Transverse colon (tissue), 4 donors: ENCODE data around the gene MIEF1. TPM values are rescaled to one million over a fixed set of nuclear protein-coding genes. Genes with fewer than 3 reads are reported as not detected.

Experiments
- DNase-seq: peaks from one replicate; pipeline ENCODE4 v3.0.0-alpha.2; 2019
- H3K27ac ChIP-seq, 4 donors: fragments of 200-600 bp; sonication (generic); 2 replicates each; pipeline ENCODE4 v1.5.1; 2016 to 2018; ENCODE audit warnings: inconsistent platforms in 4 of 4
- H3K27me3 ChIP-seq: fragments of 200-600 bp; sonication (generic); 2 replicates; pipeline ENCODE4 v1.5.1; 2017; ENCODE audit warnings: inconsistent platforms
- H3K36me3 ChIP-seq, 4 donors: fragments of 200-600 bp; sonication (generic); 2 replicates each; pipeline ENCODE4 v1.5.1; 2017 to 2019; ENCODE audit warnings: inconsistent platforms in 4 of 4
- H3K4me1 ChIP-seq, 4 donors: fragments of 200-600 bp; sonication (generic); 2 replicates each; pipeline ENCODE4 v1.5.1; 2017 to 2020; ENCODE audit warnings: inconsistent platforms in 4 of 4
- H3K4me3 ChIP-seq, 4 donors: fragments of 200-600 bp; sonication (generic); 1 replicate in 1 of 4; 2 replicates in 3 of 4; pipeline versions ENCODE4 v1.5.1 to v1.6.1; 2017 to 2019; ENCODE audit warnings: inconsistent platforms in 4 of 4
- H3K9me3 ChIP-seq, 2 donors: fragments of 200-600 bp; sonication (generic); 2 replicates each; pipeline ENCODE4 v1.5.1; 2017 to 2019; ENCODE audit warnings: inconsistent platforms in 2 of 2
- EP300 ChIP-seq: sonication (generic); formaldehyde crosslinking; IDR thresholded peaks from one replicate; pipeline ENCODE4 v1.6.1; 2017; ENCODE audit warnings: antibody characterized with exemption, low read depth
- POLR2A ChIP-seq: fragments of 450-650 bp; IDR thresholded peaks from one replicate; pipeline ENCODE4 v1.6.1; 2016; ENCODE audit warnings: antibody characterized with exemption, mild to moderate bottlenecking, moderate library complexity
- POLR2AphosphoS5 ChIP-seq, 3 donors: sonication (generic); formaldehyde crosslinking; IDR thresholded peaks; one replicate each; pipeline ENCODE4 v1.6.1; 2016; ENCODE audit warnings: antibody characterized with exemption in 3 of 3
- WGBS, 2 donors: methylation state at CpG; one replicate each; pipeline ENCODE4 v1.1.5; 2018; ENCODE audit warnings: low coverage in 1 of 2; 5-methylcytosine and 5-hydroxymethylcytosine counted together
- in situ Hi-C, 4 donors: fragments of 200-750 bp; cut with MboI; loops; one replicate each; pipeline versions ENCODE4 v1.15.0 to v1.15.1; 2017; ENCODE audit warnings: low sequenced_read_pairs in 3 of 4, low pct_ligation_motif_present in 1 of 4, low pct_unique_long_range_greater_than_20kb in 1 of 4
- intact Hi-C: fragments of 100-400 bp; cut with DNase I; formaldehyde crosslinking; loops from one replicate; pipeline ENCODE4 v1.15.1; 2023; ENCODE audit warnings: low total_unique reads
- total RNA-seq, 4 donors: library from RNA; depleted of rRNA; stranded (reverse); fragments of >200 nt; gene quantifications; one replicate each; pipeline ENCODE4 v1.1.0, GENCODE V29; 2016
- TF ChIP-seq, protein P1 (sequence below), 5 experiments: fragments of 200-600 bp in 3 of 5; fragments of 450-650 bp in 2 of 5; sonication (generic) in 3 of 5; IDR thresholded peaks; 1 replicate in 2 of 5; 2 replicates in 3 of 5; pipeline ENCODE4 v1.5.1; 2016 to 2017; ENCODE audit warnings: antibody characterized with exemption in 5 of 5, inconsistent platforms in 3 of 5, mild to moderate bottlenecking in 2 of 5, moderate library complexity in 1 of 5

The MIEF1 gene
- total RNA-seq, 4 donors from 2014 or later = 11.5 to 31.0 (median 25.6) TPM

DNA sequence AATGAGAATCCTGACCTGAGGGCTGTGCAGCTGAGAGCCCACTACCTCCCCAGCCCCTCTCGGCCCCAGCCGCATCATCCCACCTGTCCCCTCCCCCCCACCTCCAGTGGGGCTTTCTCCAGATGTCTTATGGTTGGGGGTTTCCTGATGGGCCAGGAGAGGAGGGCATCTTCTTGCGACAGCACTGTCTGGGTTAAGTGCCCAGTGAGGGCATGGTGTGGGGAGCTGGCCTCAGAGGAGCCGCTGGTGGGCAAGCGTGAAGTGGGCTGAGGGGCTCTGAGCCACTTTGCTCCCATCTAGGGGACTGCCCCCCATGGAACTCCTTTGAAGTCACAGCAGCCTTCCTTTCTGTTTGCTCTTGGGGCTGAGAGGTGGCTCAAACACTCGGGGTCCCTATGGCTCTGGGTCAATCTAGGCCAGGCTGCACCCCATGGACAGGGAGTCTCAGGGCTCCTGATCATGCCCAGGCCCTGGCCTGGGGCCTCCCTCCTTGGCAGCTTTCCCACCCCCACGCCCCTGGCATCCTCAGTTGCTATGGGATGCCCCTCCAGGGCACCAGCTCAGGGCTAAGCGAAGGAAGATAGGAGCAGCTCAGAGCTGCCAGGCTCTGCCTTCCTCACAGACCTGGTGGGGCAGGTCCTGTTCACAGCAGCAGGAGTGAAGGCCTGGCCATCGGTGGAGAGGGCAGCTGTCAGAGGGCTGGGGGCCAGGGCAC, 11.0 kb upstream of the MIEF1 start:
- Histone ChIP-seq H3K9me3 (no peaks in the 10 kb centered on the region), H3K4me1 (peaks cover 0 to 11% (median 3%) of the 10 kb centered on the region in 4 donors), H3K27me3 (no peaks in the 10 kb centered on the region), H3K36me3 (no peaks in the 10 kb centered on the region), H3K27ac (no peak overlapping the region), H3K4me3 (no peak overlapping the region)
- 75% methylated on average over 9 of the region's 9 CpGs; no CpG with 5 or more reads in 1 of the 2 donors for WGBS, 2 donors
- TF ChIP-seq POLR2AphosphoS5 (IDR thresholded peaks at IDR 0.05) (no peak), POLR2A (no peak), EP300 (no peak)
- TF ChIP-seq, protein P1, sequence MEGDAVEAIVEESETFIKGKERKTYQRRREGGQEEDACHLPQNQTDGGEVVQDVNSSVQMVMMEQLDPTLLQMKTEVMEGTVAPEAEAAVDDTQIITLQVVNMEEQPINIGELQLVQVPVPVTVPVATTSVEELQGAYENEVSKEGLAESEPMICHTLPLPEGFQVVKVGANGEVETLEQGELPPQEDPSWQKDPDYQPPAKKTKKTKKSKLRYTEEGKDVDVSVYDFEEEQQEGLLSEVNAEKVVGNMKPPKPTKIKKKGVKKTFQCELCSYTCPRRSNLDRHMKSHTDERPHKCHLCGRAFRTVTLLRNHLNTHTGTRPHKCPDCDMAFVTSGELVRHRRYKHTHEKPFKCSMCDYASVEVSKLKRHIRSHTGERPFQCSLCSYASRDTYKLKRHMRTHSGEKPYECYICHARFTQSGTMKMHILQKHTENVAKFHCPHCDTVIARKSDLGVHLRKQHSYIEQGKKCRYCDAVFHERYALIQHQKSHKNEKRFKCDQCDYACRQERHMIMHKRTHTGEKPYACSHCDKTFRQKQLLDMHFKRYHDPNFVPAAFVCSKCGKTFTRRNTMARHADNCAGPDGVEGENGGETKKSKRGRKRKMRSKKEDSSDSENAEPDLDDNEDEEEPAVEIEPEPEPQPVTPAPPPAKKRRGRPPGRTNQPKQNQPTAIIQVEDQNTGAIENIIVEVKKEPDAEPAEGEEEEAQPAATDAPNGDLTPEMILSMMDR (IDR thresholded peaks at IDR 0.05) = no peak
- in situ Hi-C loops (loop anchor here in 1 of 4 donors (5.0 kb wide), 1 partner anchor 41 kb away; the partner anchor contains the start of gene RPS19BP1), intact Hi-C loops (no loop called here)
- DNase-seq = no peak

GRCh38 chr22:39491696-39492095, 10.4 kb upstream of the MIEF1 start:
- Histone ChIP-seq H3K27me3 (no peaks in the 10 kb centered on the region), H3K9me3 (no peaks in the 10 kb centered on the region), H3K27ac (no peak overlapping the region), H3K4me3 (no peak overlapping the region), H3K36me3 (no peaks in the 10 kb centered on the region), H3K4me1 (peaks cover 0 to 14% (median 3%) of the 10 kb centered on the region in 4 donors)
- DNase-seq = no peak
- intact Hi-C loops = no loop called here
- TF ChIP-seq, protein P1 (IDR thresholded peaks at IDR 0.05) = no peak
- TF ChIP-seq POLR2A = no peak
- TF ChIP-seq POLR2AphosphoS5 (IDR thresholded peaks at IDR 0.05) = no peak
- no peak for TF ChIP-seq EP300
- WGBS, 2 donors = 83% methylated on average over 4 of the region's 6 CpGs; no CpG with 5 or more reads in 1 of the 2 donors
- in situ Hi-C loops = loop anchor here in 1 of 4 donors (5.0 kb wide), 1 partner anchor 41 kb away; the partner anchor contains the start of gene RPS19BP1

- intact Hi-C loops = no loop called here
- Histone ChIP-seq H3K4me1 (peaks cover 0 to 15% (median 3%) of the 10 kb centered on the region in 4 donors), H3K27me3 (no peaks in the 10 kb centered on the region), H3K36me3 (no peaks in the 10 kb centered on the region), H3K27ac (no peak overlapping the region), H3K9me3 (no peaks in the 10 kb centered on the region), H3K4me3 (no peak overlapping the region)
- TF ChIP-seq, protein P1 (IDR thresholded peaks at IDR 0.05) = no peak
- TF ChIP-seq EP300 = no peak
- no peak for DNase-seq
- in situ Hi-C loops = loop anchor here in 1 of 4 donors (5.0 kb wide), 1 partner anchor 40 kb away; the partner anchor contains the start of gene RPS19BP1
- 71 to 90% methylated on average over 1 to 3 of the region's 3 CpGs for WGBS, 2 donors
Observed at GRCh38 chr22:39492186-39492585, 9.9 kb upstream of the MIEF1 start.

DNA sequence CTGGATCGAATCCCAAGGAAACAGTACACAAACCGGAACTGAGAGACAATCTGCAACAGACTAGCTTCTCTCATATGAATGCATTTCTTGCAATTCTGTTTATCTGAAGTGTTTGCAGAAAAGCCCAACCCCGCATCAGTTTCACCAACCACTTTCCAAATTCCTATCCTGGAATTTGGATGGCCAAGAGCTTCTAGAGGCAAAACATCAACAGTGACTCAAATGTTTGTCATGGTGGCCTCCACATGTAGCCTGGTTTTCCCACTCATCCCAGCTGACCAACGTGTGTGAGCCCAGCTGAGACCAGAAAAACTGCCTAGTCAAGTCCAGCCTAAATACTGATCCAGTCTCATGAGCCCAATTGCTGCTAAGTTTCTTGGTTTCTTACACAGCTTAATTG, 8.3 kb upstream of the MIEF1 start:
- Histone ChIP-seq H3K4me3 (no peak overlapping the region), H3K27ac (no peak overlapping the region), H3K36me3 (no peaks in the 10 kb centered on the region), H3K4me1 (peaks cover 0 to 19% (median 3%) of the 10 kb centered on the region in 4 donors), H3K27me3 (no peaks in the 10 kb centered on the region), H3K9me3 (no peaks in the 10 kb centered on the region)
- TF ChIP-seq POLR2AphosphoS5 (IDR thresholded peaks at IDR 0.05) (no peak), POLR2A (no peak), EP300 (no peak)
- TF ChIP-seq, protein P1 (IDR thresholded peaks at IDR 0.05) = no peak
- intact Hi-C loops (no loop called here), in situ Hi-C loops (loop anchor here in 1 of 4 donors (5.0 kb wide), 1 partner anchor 39 kb away; the partner anchor contains the start of gene RPS19BP1)
- WGBS, 2 donors = 51% methylated on average over 4 of the region's 4 CpGs; no CpG with 5 or more reads in 1 of the 2 donors
- DNase-seq = no peak
